GM21515 (cell line): ENCODE results near the gene UBAC1.

Experiments used
- ATAC-seq: cut with Tn5 transposase; IDR thresholded peaks from one replicate; pipeline ENCODE4 v1.9.1; 2021; ENCODE audit not compliant: unreplicated experiment

Gene UBAC1

GRCh38 chr9:135886147-135886981, 74.8 kb downstream of the UBAC1 start:
- ATAC-seq: no peak

- ATAC-seq: no peak
Measured at GRCh38 chr9:135885100-135885853, 75.9 kb downstream of the UBAC1 start.

- no peak for ATAC-seq
Measured at GRCh38 chr9:135884328-135885035, 76.7 kb downstream of the UBAC1 start.

GRCh38 chr9:135883410-135884089, 77.6 kb downstream of the UBAC1 start:
- no peak for ATAC-seq
